ENCODE measurements around the gene ADD2. TPM values are rescaled to one million over a fixed set of nuclear protein-coding genes. Genes with fewer than 3 reads are reported as not detected.

ADD2 gene
- total RNA-seq, 4 donors from 2014 or later, result 1.9 to 6.5 (median 3.1) TPM

DNA sequence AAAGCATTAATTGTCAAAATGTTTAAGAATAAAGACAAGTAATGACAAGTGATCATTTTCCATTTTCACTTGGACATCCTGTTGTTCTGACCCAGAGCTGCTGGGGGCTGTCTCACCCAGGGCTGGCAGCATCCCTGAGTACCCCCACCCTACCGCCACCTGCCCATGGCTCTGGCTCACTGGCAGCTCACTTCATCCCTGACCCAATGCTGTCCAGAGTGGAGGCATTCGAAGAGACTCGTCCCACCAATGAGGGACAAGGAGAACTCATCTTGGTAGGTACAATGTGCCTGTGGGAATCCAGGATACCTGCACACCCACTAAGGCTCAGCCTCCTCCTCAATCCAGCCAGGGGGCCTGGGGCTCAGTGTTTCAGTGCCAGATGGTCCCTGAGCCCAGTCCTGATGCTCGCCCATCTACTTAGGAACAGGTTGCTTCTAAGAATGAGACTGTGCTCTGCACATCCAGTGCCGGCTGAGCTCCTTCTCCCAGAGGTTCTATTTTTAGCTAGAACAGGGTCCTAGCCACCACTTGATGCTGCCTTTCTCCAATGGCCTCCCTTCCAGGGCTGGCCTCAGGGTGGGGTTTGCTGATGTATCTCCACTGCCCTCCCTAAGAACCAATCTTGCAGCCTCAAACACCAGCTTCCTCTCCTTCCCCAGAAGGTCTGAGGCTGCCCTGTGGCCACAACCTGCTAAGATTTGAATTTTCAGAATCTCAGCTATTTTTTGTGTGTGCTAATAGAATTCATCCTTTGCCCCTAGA lies 53.7 kb downstream of the ADD2 start:
- Histone ChIP-seq H3K9me3 (no peaks in the 10 kb centered on the region), H3K27ac (no peak overlapping the region), H3K4me3 (replicated peaks in 1 of 3) (no peak overlapping the region), H3K4me1 (peaks cover 0 to 4% of the 10 kb centered on the region in 2 donors), H3K36me3 (no peaks in the 10 kb centered on the region), H3K27me3 (no peaks in the 10 kb centered on the region)
- no peak for TF ChIP-seq POLR2A (IDR thresholded peaks at IDR 0.05)
- no peak for TF ChIP-seq CTCF (IDR thresholded peaks at IDR 0.05)
- WGBS, 2 donors, result 90 to 96% methylated on average over 4 of the region's 5 CpGs
- DNase-seq, result no peak
- intact Hi-C loops (cut with DNase I), result no loop called here

- H3K4me3 ChIP-seq (replicated peaks in 1 of 3), result no peak overlapping the region
- no peaks in the 10 kb centered on the region for H3K9me3 ChIP-seq
- TF ChIP-seq POLR2A (IDR thresholded peaks at IDR 0.05), result no peak
- TF ChIP-seq CTCF (IDR thresholded peaks at IDR 0.05), result no peak
- 95 to 97% methylated on average over 4 to 5 of the region's 5 CpGs for WGBS, 2 donors
- no peaks in the 10 kb centered on the region for H3K36me3 ChIP-seq
- no peak overlapping the region for H3K27ac ChIP-seq
- no peak for DNase-seq
- H3K4me1 ChIP-seq, result peaks cover 0 to 4% of the 10 kb centered on the region in 2 donors
- H3K27me3 ChIP-seq, result no peaks in the 10 kb centered on the region
- intact Hi-C loops (cut with DNase I), result no loop called here
These were observed 55.1 kb downstream of the ADD2 start for GRCh38 chr2:70712916-70713315.

DNA sequence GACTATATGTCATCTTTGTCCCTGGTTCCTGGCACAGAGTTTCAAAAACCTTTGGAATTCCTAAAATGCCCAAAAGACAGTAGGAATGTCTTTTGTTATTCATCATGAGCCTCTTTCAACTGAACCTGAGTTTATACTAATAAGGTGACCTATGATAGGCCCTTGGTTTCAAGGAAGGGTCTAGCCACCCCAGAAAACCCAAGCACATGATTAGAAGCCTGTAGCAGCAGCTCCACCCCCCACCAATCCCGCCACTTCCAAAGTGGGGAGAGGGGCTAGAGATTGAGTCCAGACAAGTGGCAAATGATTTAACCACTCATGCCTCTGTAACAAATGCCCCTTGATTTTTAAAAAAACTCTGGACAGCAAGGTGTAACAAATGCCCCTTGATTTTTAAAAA lies 56.8 kb downstream of the ADD2 start:
- 100% methylated on average over 1 of the region's 1 CpG for WGBS, 2 donors

DNA sequence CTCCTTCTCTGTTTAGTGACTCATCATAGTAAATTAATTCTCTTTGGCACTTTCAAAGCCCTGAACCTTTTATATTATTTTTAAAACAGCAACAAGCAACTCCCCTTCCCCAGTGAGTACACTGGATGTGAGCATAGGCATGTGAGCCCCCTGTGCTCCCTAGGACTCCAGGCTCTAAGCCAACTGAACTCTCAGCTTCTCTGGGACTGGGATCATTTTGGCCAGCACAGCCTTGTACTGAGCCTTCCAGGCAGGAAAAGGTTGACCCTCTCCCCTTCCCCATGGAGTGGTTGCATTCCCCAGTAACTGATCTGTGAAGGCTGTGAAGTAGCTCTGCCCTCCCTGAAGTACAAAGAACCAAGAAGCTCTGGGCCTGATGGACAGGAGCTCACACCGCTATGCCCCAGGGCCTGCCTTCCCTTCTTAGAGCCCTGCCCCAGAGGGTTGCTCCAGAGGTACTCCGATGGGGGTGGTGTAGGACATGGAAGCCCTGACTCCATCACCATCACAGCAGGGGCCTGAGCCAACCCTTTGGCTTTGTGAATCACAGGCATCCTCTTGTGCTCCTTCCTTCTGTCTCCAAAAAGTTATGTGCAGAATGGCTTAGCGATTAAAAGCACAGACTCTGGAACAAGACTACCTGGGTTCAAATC lies 57.8 kb downstream of the ADD2 start:
- no peak overlapping the region for H3K4me3 ChIP-seq (replicated peaks in 1 of 3)
- intact Hi-C loops (cut with DNase I), result no loop called here
- no peaks in the 10 kb centered on the region for H3K36me3 ChIP-seq
- H3K27me3 ChIP-seq, result no peaks in the 10 kb centered on the region
- DNase-seq, result no peak
- H3K4me1 ChIP-seq, result no peaks in the 10 kb centered on the region
- TF ChIP-seq CTCF (IDR thresholded peaks at IDR 0.05), result no peak
- no peak for TF ChIP-seq POLR2A (IDR thresholded peaks at IDR 0.05)
- H3K27ac ChIP-seq, result no peak overlapping the region
- H3K9me3 ChIP-seq, result no peaks in the 10 kb centered on the region
- 83 to 85% methylated on average over 2 to 3 of the region's 3 CpGs for WGBS, 2 donors

More for the DNA sequence above, 56.8 kb downstream of the ADD2 start:
- no peak overlapping the region for H3K4me3 ChIP-seq (replicated peaks in 1 of 3)
- H3K27me3 ChIP-seq, result no peaks in the 10 kb centered on the region
- H3K9me3 ChIP-seq, result no peaks in the 10 kb centered on the region
- intact Hi-C loops (cut with DNase I), result no loop called here
- H3K27ac ChIP-seq, result no peak overlapping the region
- TF ChIP-seq POLR2A (IDR thresholded peaks at IDR 0.05) (no peak), CTCF (IDR thresholded peaks at IDR 0.05) (no peak)
- peaks cover 0 to under 1% of the 10 kb centered on the region in 2 donors for H3K4me1 ChIP-seq
- no peaks in the 10 kb centered on the region for H3K36me3 ChIP-seq
- no peak for DNase-seq

Data from thyroid gland (tissue), 4 donors.